Large intestine (tissue), 3 donors: Measurements from ENCODE around the gene GGT6. TPM values are rescaled to one million over a fixed set of nuclear protein-coding genes. Genes with fewer than 3 reads are reported as not detected.

ENCODE experiments used
- DNase-seq, 2 donors: peaks; one replicate each; pipeline versions ENCODE4 v3.0.0 to v3.0.0-alpha.2; 2013
- H3K27ac ChIP-seq: one replicate; pipeline ENCODE4 v1.5.1; 2013; ENCODE audit warnings: low read length
- H3K27me3 ChIP-seq: 2 replicates; pipeline ENCODE4 v1.6.1; 2013; ENCODE audit warnings: low read length; ENCODE audit not compliant: control insufficient read depth, insufficient read depth
- H3K36me3 ChIP-seq: 2 replicates; pipeline ENCODE4 v1.6.1; 2013; ENCODE audit warnings: low read length; ENCODE audit not compliant: control insufficient read depth, insufficient read depth
- H3K4me1 ChIP-seq: one replicate; pipeline ENCODE4 v1.6.1; 2013; ENCODE audit warnings: low read length; ENCODE audit not compliant: control insufficient read depth, insufficient read depth
- H3K4me3 ChIP-seq: one replicate; pipeline ENCODE4 v1.5.1; 2013; ENCODE audit warnings: low read length
- H3K9me3 ChIP-seq: one replicate; pipeline ENCODE4 v1.6.1; 2013; ENCODE audit warnings: mild to moderate bottlenecking, low read depth, low read length, moderate library complexity; ENCODE audit not compliant: control insufficient read depth
- WGBS: methylation state at CpG from one replicate; pipeline ENCODE4 v1.1.5; 2013; ENCODE audit warnings: low lambda C conversion rate; ENCODE audit not compliant: insufficient coverage; 5-methylcytosine and 5-hydroxymethylcytosine counted together
- polyA plus RNA-seq: library from polyadenylated mRNA; unstranded; fragments of 120-200 nt; gene quantifications from one replicate; pipeline ENCODE4 v1.2.1, GENCODE V29; 2013

GGT6 gene
- polyA plus RNA-seq, 1 donor: 2.7 TPM

DNA sequence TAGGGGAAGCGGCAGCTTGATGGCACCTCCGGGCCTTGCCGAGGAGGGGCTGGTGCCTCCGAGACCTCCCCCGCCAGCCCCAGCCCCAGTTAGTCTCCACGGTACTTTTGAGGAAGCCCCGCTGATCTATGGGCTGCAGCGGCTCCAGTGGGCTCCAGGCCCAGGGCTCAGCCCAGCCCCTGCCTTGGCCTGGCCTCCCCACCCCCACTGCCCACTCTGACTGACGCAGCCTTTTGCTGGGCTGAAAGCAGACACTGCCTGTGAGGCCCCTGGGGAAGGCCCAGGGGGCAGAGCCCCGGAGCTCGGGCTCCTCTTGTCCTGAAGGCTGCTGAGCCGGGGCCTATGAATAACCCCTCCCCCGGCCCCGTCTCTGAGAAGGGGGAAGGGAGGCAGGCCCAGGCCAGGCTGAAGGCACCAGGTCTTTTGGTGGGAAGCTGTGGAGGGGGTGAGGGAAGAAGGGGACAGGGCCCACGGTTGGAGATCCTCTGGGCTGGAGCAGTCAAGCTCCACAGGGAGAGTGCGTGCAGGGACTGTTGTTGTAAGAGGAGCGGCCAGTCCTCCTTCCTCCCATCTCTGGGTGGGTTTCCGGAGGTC lies 16.4 kb upstream of the GGT6 start:
- Histone ChIP-seq H3K4me3 (no peak overlapping the region), H3K27ac (peak overlapping the region; percentile 37), H3K27me3 (no peaks in the 10 kb centered on the region), H3K36me3 (no peaks in the 10 kb centered on the region), H3K4me1 (peaks cover 13% of the 10 kb centered on the region), H3K9me3 (no peaks in the 10 kb centered on the region)
- no CpG with 5 or more reads among the region's 18 CpGs for WGBS
- DNase-seq: peak in 1 of 2 donors; percentile 39

DNA sequence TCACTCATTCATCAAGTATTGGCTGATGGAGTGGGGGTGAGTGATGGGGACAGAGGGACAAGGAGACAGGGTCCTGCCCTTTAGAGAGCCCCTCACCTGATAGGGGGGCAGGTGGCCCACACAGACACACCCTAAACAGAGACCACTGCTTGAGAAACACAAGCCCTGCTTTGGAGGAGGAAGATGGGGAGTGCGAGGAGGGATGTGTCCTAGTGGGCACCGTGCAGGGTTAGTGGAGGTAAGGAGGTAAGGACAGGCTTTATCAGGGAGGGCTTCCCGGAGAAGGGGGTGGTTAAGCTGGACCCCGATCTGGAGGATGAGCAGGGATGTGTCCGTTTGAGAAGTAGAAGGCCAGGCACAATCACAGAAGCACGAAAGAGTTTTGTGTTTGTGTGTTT lies 15.8 kb upstream of the GGT6 start:
- no peak for DNase-seq
- Histone ChIP-seq H3K4me1 (peaks cover 13% of the 10 kb centered on the region), H3K36me3 (no peaks in the 10 kb centered on the region), H3K27ac (no peak overlapping the region), H3K27me3 (no peaks in the 10 kb centered on the region), H3K4me3 (no peak overlapping the region), H3K9me3 (no peaks in the 10 kb centered on the region)
- no CpG with 5 or more reads among the region's 6 CpGs for WGBS

DNA sequence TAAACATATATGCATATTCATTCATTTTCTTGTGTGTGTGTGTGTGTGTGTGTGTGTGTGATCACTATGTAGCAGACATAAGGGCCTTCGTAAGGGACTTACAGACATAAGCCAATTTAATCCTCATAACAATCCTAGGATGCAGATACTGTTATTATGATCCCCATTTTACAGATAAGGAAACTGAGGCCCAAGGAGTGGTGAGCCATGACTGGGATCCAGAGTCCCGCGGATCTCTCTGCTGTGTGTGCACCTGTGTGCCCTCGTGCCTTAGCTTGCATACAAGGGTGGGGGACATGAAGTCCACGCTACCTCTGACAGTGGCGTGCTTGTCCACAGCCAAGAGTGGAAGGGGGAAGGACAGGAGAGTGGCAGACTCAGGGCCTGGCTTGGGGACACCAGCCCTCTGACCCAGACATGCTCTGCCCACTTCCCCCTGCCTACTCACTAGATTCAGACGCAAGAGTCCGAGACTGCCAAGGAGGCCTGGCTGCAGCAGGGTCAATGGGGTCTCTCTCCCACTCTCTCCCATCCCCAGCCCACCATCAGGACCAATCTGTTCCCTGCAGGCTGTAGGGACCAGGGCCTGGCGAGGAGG lies 14.2 kb upstream of the GGT6 start:
- DNase-seq: no peak
- 100% methylated on average over 1 of the region's 9 CpGs for WGBS
- H3K9me3 ChIP-seq: no peaks in the 10 kb centered on the region
- H3K4me3 ChIP-seq: no peak overlapping the region
- peaks cover 13% of the 10 kb centered on the region for H3K4me1 ChIP-seq
- H3K27me3 ChIP-seq: no peaks in the 10 kb centered on the region
- no peak overlapping the region for H3K27ac ChIP-seq
- H3K36me3 ChIP-seq: no peaks in the 10 kb centered on the region

GRCh38 chr17:4573669-4574068 lies 13.3 kb upstream of the GGT6 start:
- WGBS: no CpG with 5 or more reads among the region's 7 CpGs
- DNase-seq: no peak
- H3K4me1 ChIP-seq: peaks cover 15% of the 10 kb centered on the region

GRCh38 chr17:4573115-4573514 lies 12.7 kb upstream of the GGT6 start:
- 83% methylated on average over 1 of the region's 4 CpGs for WGBS
- peaks cover 18% of the 10 kb centered on the region for H3K4me1 ChIP-seq
- no peak overlapping the region for H3K4me3 ChIP-seq
- no peaks in the 10 kb centered on the region for H3K36me3 ChIP-seq
- no peaks in the 10 kb centered on the region for H3K27me3 ChIP-seq
- H3K9me3 ChIP-seq: no peaks in the 10 kb centered on the region
- no peak for DNase-seq
- H3K27ac ChIP-seq: no peak overlapping the region

More at GRCh38 chr17:4573669-4574068, 13.3 kb upstream of the GGT6 start:
- Histone ChIP-seq H3K27ac (no peak overlapping the region), H3K9me3 (no peaks in the 10 kb centered on the region), H3K36me3 (no peaks in the 10 kb centered on the region), H3K4me3 (no peak overlapping the region), H3K27me3 (no peaks in the 10 kb centered on the region)

DNA sequence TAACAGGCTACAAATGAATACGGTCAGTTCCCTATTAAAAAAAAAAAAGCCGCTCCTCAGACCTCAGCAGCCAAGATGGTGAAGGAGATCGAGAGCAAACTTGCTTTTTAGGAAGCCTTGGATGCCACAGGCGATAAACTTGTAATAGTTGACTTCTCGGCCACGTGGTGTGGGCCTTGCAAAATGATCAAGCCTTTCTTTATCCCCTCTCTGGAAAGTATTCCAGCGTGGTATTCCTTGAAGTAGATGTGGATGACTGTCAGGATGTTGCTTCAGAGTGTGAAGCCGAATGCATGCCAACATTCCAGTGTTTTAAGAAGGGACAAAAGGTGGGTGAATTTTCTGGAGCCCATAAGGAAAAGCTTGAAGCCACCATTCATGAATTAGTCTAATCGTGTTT lies 11.8 kb upstream of the GGT6 start:
- Histone ChIP-seq H3K27me3 (no peaks in the 10 kb centered on the region), H3K4me3 (no peak overlapping the region), H3K27ac (no peak overlapping the region), H3K36me3 (no peaks in the 10 kb centered on the region), H3K4me1 (peaks cover 14% of the 10 kb centered on the region), H3K9me3 (no peaks in the 10 kb centered on the region)
- DNase-seq: no peak
- WGBS: no CpG with 5 or more reads among the region's 9 CpGs

- Histone ChIP-seq H3K36me3 (no peaks in the 10 kb centered on the region), H3K4me1 (peaks cover 7% of the 10 kb centered on the region), H3K9me3 (no peaks in the 10 kb centered on the region), H3K4me3 (no peak overlapping the region), H3K27ac (no peak overlapping the region), H3K27me3 (no peaks in the 10 kb centered on the region)
- no CpG with 5 or more reads among the region's 1 CpG for WGBS
- no peak for DNase-seq
These were observed 9.2 kb upstream of the GGT6 start for GRCh38 chr17:4569591-4569990.

DNA sequence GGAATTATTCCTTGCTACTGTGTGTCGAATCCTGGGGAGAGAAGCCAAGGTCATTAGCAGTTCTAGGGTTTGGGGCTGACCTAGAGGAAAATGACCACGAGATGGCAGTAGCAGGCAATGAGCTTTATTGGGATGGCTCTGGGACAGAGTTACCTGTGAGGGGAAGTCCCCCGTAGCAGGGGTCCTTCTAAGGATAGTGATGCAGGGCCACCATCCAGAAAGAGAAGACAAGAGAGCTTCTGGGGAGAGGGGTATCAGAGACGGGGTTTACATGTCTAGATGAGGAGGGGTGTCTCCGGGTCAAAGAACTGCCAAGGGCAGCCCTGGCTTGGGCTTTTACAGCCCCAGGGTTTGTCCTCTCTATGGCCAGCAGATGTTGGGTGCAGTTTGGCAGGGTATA lies 6.4 kb upstream of the GGT6 start:
- WGBS: no CpG with 5 or more reads among the region's 5 CpGs

GRCh38 chr17:4565209-4566141 lies 5.1 kb upstream of the GGT6 start:
- H3K4me3 ChIP-seq: no peak overlapping the region
- H3K27me3 ChIP-seq: no peaks in the 10 kb centered on the region
- DNase-seq: peak; percentile 92
- no peaks in the 10 kb centered on the region for H3K36me3 ChIP-seq
- H3K9me3 ChIP-seq: no peaks in the 10 kb centered on the region
- WGBS: 7% methylated on average over 3 of the region's 16 CpGs
- peaks cover 30% of the 10 kb centered on the region for H3K4me1 ChIP-seq
- H3K27ac ChIP-seq: peak overlapping the region; percentile 18

More for the DNA sequence above, 6.4 kb upstream of the GGT6 start:
- H3K36me3 ChIP-seq: no peaks in the 10 kb centered on the region
- no peaks in the 10 kb centered on the region for H3K27me3 ChIP-seq
- H3K9me3 ChIP-seq: no peaks in the 10 kb centered on the region
- H3K4me3 ChIP-seq: no peak overlapping the region
- H3K27ac ChIP-seq: no peak overlapping the region
- H3K4me1 ChIP-seq: peaks cover 18% of the 10 kb centered on the region
- DNase-seq: peak; percentile 58 to 63
